GM20000 (cell line): ENCODE results near the gene SH3RF3.

Experiments
- DNase-seq: peaks from one replicate; pipeline ENCODE4 v3.0.0; 2012; ENCODE audit warnings: low spot score
- TF ChIP-seq, protein P1 (sequence below): IDR thresholded peaks from 2 replicates; pipeline ENCODE4 v1.5.1; 2012; ENCODE audit warnings: mild to moderate bottlenecking, control low read depth; ENCODE audit errors: extremely low read depth, missing control alignments

Gene SH3RF3

GRCh38 chr2:109127556-109127955 is 1.4 kb upstream of the SH3RF3 start:
- TF ChIP-seq, protein P1, sequence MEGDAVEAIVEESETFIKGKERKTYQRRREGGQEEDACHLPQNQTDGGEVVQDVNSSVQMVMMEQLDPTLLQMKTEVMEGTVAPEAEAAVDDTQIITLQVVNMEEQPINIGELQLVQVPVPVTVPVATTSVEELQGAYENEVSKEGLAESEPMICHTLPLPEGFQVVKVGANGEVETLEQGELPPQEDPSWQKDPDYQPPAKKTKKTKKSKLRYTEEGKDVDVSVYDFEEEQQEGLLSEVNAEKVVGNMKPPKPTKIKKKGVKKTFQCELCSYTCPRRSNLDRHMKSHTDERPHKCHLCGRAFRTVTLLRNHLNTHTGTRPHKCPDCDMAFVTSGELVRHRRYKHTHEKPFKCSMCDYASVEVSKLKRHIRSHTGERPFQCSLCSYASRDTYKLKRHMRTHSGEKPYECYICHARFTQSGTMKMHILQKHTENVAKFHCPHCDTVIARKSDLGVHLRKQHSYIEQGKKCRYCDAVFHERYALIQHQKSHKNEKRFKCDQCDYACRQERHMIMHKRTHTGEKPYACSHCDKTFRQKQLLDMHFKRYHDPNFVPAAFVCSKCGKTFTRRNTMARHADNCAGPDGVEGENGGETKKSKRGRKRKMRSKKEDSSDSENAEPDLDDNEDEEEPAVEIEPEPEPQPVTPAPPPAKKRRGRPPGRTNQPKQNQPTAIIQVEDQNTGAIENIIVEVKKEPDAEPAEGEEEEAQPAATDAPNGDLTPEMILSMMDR, result no peak
- DNase-seq, result no peak

- TF ChIP-seq, protein P1, result peak; percentile 21
Observed at GRCh38 chr2:109128048-109128615, 873 bp upstream of the SH3RF3 start.

DNA sequence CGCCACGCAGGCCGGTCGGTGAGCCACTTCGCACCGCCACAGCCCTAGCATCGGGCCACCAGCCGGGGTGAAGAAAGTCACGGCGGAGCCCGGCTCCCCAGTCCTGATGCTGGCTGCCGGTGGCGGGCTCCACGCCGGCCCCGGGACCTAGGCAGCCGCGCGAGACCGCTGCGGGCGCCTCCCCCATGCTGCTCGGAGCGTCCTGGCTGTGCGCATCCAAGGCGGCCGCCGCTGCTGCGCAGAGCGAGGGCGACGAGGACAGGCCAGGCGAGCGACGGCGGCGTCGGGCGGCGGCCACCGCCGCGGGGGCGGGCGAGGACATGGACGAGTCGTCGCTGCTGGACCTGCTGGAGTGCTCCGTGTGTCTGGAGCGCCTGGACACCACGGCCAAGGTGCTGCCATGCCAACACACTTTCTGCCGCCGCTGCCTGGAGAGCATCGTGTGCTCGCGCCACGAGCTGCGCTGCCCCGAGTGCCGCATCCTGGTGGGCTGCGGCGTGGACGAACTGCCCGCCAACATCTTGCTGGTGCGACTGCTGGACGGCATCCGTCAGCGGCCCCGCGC is 433 bp downstream of the SH3RF3 start:
- TF ChIP-seq, protein P1, result no peak
- peak; percentile 49 for DNase-seq

More at GRCh38 chr2:109128048-109128615, 873 bp upstream of the SH3RF3 start:
- DNase-seq, result peak; percentile 82

- TF ChIP-seq, protein P1, result no peak
- no peak for DNase-seq
Observed at GRCh38 chr2:109129921-109130722, 1.1 kb downstream of the SH3RF3 start.

DNA sequence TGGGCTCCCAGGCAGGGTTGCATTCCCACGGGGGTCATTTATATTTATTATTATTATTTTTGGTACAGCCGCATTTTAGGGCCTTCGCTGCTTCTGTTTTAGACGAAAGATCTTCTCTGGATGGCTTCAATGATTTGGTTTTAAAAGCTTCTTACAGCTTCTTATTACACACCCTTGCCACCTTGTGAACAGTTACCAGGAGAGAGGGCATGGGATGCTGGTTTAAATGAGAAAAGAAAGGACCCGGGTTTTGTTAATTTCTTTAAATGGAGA is 1.7 kb downstream of the SH3RF3 start:
- no peak for DNase-seq
- TF ChIP-seq, protein P1, result no peak

DNA sequence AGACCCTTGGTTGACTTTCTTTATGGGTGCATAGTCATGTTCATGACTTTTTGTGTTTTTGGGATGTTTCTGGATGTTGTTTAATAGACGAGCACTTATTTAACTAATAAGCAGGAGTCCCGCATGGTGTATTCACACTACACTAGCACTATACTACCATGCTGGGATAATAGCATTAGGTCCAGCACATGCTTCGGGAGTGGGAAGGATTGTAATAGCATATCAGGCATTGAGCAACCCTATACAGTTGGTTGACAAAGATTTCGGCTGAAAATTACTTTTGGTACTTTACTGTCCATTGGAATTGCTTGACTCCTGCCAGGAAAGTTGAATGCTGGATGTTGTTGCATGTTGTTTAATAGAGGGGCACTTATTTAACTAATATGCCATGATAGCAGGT is 2.8 kb downstream of the SH3RF3 start:
- TF ChIP-seq, protein P1, result no peak
- no peak for DNase-seq

DNA sequence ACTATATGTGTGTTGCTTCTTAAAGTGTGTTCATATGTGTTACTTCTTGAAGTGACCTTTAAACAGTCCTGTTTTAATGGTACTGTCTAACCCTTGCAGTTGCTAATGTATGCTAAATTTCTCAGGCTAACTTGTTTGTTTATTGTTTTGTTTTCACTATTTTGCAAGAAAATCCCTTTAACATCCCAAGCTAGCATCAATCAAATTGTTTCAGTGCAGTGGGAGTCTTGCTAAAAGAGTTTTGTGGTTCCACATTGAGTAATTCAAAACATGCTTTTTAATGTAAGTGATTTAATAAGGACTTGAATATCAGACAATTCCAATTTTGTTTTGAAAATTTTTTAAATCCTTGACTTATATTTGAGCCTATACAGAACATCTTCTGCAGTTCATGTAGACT is 3.6 kb downstream of the SH3RF3 start:
- TF ChIP-seq, protein P1, result no peak

More for the DNA sequence above, 3.6 kb downstream of the SH3RF3 start:
- DNase-seq, result no peak
